ENCODE measurements around the gene ADCY1. TPM values are rescaled to one million over a fixed set of nuclear protein-coding genes. Genes with fewer than 3 reads are reported as not detected.
"Not testable (repeated sequence)": the region's sequence is repeated elsewhere in the genome, so short reads cannot be mapped to it uniquely, and the experiment has no call there.

Gene ADCY1
- total RNA-seq, 1 donor from 2014 or later: 0.40 TPM

- no peak for ATAC-seq
These were observed 141.5 kb downstream of the ADCY1 start for GRCh38 chr7:45715471-45716352.

- ATAC-seq: no peak
These were observed 142.4 kb downstream of the ADCY1 start for GRCh38 chr7:45716380-45717203.

GRCh38 chr7:45717537-45718235 lies 143.5 kb downstream of the ADCY1 start:
- ATAC-seq: no peak

GRCh38 chr7:45718464-45719330 lies 144.5 kb downstream of the ADCY1 start:
- no peak for ATAC-seq

- no peak for ATAC-seq
These were observed 146.8 kb downstream of the ADCY1 start for GRCh38 chr7:45720989-45721388.

GRCh38 chr7:45721686-45722598 lies 147.8 kb downstream of the ADCY1 start:
- ATAC-seq: no peak

GRCh38 chr7:45725231-45725630 lies 151.1 kb downstream of the ADCY1 start:
- ATAC-seq: not testable (repeated sequence)

- ATAC-seq: no peak
These were observed 152.7 kb downstream of the ADCY1 start for GRCh38 chr7:45726883-45727282.

- ATAC-seq: not testable (repeated sequence)
These were observed 157.7 kb downstream of the ADCY1 start for GRCh38 chr7:45731692-45732443.

- not testable (repeated sequence) for ATAC-seq
These were observed 164.8 kb downstream of the ADCY1 start for GRCh38 chr7:45738920-45739319.

- not testable (repeated sequence) for ATAC-seq
These were observed 166.4 kb downstream of the ADCY1 start for GRCh38 chr7:45740573-45740972.

- ATAC-seq: not testable (repeated sequence)
These were observed 174.8 kb downstream of the ADCY1 start for GRCh38 chr7:45748976-45749375.

- not testable (repeated sequence) for ATAC-seq
These were observed 177.2 kb downstream of the ADCY1 start for GRCh38 chr7:45751352-45751751.

GRCh38 chr7:45756333-45756732 lies 182.2 kb downstream of the ADCY1 start:
- not testable (repeated sequence) for ATAC-seq

- not testable (repeated sequence) for ATAC-seq
These were observed 182.6 kb downstream of the ADCY1 start for GRCh38 chr7:45756757-45757156.

GRCh38 chr7:45759464-45759863 lies 185.3 kb downstream of the ADCY1 start:
- ATAC-seq: not testable (repeated sequence)

GRCh38 chr7:45761545-45762205 lies 187.5 kb downstream of the ADCY1 start:
- ATAC-seq: not testable (repeated sequence)

- ATAC-seq: not testable (repeated sequence)
These were observed 188.2 kb downstream of the ADCY1 start for GRCh38 chr7:45762225-45762994.

All from esophagus mucosa (tissue), 1 donor.